Uterus (tissue), 2 donors: ENCODE measurements around the gene MRPS25.
"Not testable (repeated sequence)": the region's sequence is repeated elsewhere in the genome, so short reads cannot be mapped to it uniquely, and the experiment has no call there.

ENCODE experiments used
- POLR2A ChIP-seq, 2 donors: fragments of 450-650 bp; IDR thresholded peaks; one replicate each; pipeline ENCODE4 v1.6.1; 2016; ENCODE audit warnings: antibody characterized with exemption in 2 of 2, mild to moderate bottlenecking in 1 of 2, moderate library complexity in 1 of 2
- TF ChIP-seq, protein P1 (sequence below), 4 experiments: fragments of 200-600 bp in 2 of 4; fragments of 450-650 bp in 2 of 4; sonication (generic) in 2 of 4; IDR thresholded peaks; one replicate each; pipeline ENCODE4 v1.5.1; 2016 to 2019; ENCODE audit warnings: antibody characterized with exemption in 4 of 4, mild to moderate bottlenecking in 2 of 4, moderate library complexity in 1 of 4

DNA sequence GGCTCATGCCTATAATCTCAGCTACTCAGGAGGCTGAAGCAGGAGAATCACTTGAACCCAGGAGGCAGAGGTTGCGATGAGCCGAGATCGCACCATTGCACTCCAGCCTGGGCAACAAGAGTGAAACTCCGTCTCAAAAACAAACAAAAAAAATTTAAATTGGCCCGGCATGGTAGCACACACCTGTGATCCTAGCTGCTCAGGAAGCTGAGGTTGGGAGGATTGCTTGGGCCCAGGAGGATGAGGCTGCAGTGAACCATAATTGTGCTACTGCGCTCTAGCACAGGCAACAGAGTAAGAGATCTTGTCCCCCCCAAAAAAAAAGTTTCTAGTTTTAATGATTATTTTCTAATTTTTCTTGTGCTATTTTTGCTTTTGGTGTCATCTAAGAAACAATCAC is 65.9 kb downstream of the MRPS25 start:
- TF ChIP-seq, protein P1, sequence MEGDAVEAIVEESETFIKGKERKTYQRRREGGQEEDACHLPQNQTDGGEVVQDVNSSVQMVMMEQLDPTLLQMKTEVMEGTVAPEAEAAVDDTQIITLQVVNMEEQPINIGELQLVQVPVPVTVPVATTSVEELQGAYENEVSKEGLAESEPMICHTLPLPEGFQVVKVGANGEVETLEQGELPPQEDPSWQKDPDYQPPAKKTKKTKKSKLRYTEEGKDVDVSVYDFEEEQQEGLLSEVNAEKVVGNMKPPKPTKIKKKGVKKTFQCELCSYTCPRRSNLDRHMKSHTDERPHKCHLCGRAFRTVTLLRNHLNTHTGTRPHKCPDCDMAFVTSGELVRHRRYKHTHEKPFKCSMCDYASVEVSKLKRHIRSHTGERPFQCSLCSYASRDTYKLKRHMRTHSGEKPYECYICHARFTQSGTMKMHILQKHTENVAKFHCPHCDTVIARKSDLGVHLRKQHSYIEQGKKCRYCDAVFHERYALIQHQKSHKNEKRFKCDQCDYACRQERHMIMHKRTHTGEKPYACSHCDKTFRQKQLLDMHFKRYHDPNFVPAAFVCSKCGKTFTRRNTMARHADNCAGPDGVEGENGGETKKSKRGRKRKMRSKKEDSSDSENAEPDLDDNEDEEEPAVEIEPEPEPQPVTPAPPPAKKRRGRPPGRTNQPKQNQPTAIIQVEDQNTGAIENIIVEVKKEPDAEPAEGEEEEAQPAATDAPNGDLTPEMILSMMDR (IDR thresholded peaks at IDR 0.05), result not testable (repeated sequence)
- not testable (repeated sequence) for TF ChIP-seq POLR2A (IDR thresholded peaks at IDR 0.05)
